ENCODE results near the gene PSTPIP2. TPM values are rescaled to one million over a fixed set of nuclear protein-coding genes. Genes with fewer than 3 reads are reported as not detected.

PSTPIP2 gene
- total RNA-seq, 1 experiment from 2014 or later, result 0.39 TPM

DNA sequence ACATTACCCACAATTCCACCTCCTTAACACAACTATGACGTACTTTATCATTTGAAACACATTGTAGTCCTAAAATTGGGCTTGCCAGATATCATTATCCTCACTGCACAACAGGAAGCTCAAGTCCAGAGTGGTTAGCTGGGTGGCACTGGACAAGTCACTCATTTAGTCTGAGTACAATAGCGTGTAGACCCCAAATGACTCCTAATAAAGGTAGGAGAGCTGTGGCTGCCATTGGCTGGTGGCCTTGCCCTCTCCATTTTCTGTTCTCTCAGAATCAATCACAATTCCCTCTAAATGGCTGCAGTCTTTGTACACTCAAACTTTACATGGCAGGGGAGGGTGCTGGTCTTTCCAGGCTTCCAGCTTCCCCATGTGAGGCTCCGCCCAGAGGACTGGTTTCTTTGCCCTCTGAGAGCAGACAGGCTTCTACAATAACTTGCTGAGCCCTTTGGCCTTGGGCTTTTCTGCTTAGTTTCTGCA, 11.7 kb downstream of the PSTPIP2 start:
- intact Hi-C loops (cut with micrococcal nuclease; ENCODE audit: unreplicated experiment) (no loop called here), in situ Hi-C loops (cut with HindIII; ENCODE audit: low pct_unique_long_range_greater_than_20kb, low sequenced_read_pairs) (no loop called here)
- Histone ChIP-seq H3K36me3 (ENCODE audit: control insufficient read depth, insufficient read depth, low read length) (no peaks in the 10 kb centered on the region), H3K9me3 (ENCODE audit: control insufficient read depth, insufficient read depth, low read depth, low read length) (no peaks in the 10 kb centered on the region), H3K4me3 (ENCODE audit: low read depth in 2 of 2, low read length in 2 of 2) (no peak overlapping the region), H3K4me1 (ENCODE audit: control insufficient read depth, insufficient read depth, low read length) (no peaks in the 10 kb centered on the region), H3K27me3 (ENCODE audit: control insufficient read depth, insufficient read depth, low read length) (no peaks in the 10 kb centered on the region), H3K27ac (ENCODE audit: low read length) (no peak overlapping the region)
- BruUV-seq (replicated peaks), result no TSS peak
- POLR2A ChIA-PET, result no interaction called here
- ATAC-seq, result no peak
- CTCF ChIA-PET, result no interaction called here
- TF ChIP-seq SIN3A (IDR thresholded peaks at IDR 0.05; ENCODE audit: borderline replicate concordance, insufficient read depth, low read depth, low read length) (no peak), TCF7L2 (IDR thresholded peaks at IDR 0.05; ENCODE audit: low read depth, low read length) (no peak), POLR2AphosphoS5 (IDR thresholded peaks at IDR 0.05; ENCODE audit: low read depth, low read length) (no peak)
- TF ChIP-seq, protein P1, sequence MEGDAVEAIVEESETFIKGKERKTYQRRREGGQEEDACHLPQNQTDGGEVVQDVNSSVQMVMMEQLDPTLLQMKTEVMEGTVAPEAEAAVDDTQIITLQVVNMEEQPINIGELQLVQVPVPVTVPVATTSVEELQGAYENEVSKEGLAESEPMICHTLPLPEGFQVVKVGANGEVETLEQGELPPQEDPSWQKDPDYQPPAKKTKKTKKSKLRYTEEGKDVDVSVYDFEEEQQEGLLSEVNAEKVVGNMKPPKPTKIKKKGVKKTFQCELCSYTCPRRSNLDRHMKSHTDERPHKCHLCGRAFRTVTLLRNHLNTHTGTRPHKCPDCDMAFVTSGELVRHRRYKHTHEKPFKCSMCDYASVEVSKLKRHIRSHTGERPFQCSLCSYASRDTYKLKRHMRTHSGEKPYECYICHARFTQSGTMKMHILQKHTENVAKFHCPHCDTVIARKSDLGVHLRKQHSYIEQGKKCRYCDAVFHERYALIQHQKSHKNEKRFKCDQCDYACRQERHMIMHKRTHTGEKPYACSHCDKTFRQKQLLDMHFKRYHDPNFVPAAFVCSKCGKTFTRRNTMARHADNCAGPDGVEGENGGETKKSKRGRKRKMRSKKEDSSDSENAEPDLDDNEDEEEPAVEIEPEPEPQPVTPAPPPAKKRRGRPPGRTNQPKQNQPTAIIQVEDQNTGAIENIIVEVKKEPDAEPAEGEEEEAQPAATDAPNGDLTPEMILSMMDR (IDR thresholded peaks at IDR 0.05), result no peak
- TF ChIP-seq, protein P2, sequence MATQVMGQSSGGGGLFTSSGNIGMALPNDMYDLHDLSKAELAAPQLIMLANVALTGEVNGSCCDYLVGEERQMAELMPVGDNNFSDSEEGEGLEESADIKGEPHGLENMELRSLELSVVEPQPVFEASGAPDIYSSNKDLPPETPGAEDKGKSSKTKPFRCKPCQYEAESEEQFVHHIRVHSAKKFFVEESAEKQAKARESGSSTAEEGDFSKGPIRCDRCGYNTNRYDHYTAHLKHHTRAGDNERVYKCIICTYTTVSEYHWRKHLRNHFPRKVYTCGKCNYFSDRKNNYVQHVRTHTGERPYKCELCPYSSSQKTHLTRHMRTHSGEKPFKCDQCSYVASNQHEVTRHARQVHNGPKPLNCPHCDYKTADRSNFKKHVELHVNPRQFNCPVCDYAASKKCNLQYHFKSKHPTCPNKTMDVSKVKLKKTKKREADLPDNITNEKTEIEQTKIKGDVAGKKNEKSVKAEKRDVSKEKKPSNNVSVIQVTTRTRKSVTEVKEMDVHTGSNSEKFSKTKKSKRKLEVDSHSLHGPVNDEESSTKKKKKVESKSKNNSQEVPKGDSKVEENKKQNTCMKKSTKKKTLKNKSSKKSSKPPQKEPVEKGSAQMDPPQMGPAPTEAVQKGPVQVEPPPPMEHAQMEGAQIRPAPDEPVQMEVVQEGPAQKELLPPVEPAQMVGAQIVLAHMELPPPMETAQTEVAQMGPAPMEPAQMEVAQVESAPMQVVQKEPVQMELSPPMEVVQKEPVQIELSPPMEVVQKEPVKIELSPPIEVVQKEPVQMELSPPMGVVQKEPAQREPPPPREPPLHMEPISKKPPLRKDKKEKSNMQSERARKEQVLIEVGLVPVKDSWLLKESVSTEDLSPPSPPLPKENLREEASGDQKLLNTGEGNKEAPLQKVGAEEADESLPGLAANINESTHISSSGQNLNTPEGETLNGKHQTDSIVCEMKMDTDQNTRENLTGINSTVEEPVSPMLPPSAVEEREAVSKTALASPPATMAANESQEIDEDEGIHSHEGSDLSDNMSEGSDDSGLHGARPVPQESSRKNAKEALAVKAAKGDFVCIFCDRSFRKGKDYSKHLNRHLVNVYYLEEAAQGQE (IDR thresholded peaks at IDR 0.05; ENCODE audit: insufficient read depth in 1 of 2, low read depth in 2 of 2, low read length in 1 of 2), result no peak
- no peak for DNase-seq (ENCODE audit: low read depth, low spot score)

DNA sequence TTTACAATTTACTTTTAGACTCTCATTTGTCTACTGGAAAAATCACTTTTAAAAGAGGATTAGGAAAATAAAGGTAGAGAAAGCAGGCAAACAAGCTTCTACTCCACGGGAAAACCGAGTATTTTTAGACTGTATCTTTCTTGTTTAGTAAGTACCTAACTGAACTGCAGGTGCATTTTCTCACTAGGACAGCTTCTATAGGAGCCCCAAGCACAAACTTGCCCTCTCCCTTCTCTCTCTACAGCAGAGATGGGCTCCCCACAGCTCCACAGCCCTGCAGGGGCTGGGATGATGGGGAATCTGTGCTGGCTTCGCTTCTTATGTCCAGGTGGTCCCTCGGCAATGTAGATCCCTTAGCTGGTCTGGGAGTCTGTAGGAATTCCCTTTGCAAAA, 16.2 kb downstream of the PSTPIP2 start:
- CTCF ChIA-PET, result no interaction called here
- Histone ChIP-seq H3K4me1 (ENCODE audit: control insufficient read depth, insufficient read depth, low read length) (no peaks in the 10 kb centered on the region), H3K27me3 (ENCODE audit: control insufficient read depth, insufficient read depth, low read length) (no peaks in the 10 kb centered on the region), H3K4me3 (ENCODE audit: low read depth in 2 of 2, low read length in 2 of 2) (no peak overlapping the region), H3K9me3 (ENCODE audit: control insufficient read depth, insufficient read depth, low read depth, low read length) (no peaks in the 10 kb centered on the region), H3K27ac (ENCODE audit: low read length) (no peak overlapping the region), H3K36me3 (ENCODE audit: control insufficient read depth, insufficient read depth, low read length) (no peaks in the 10 kb centered on the region)
- in situ Hi-C loops (cut with HindIII; ENCODE audit: low pct_unique_long_range_greater_than_20kb, low sequenced_read_pairs) (no loop called here), intact Hi-C loops (cut with micrococcal nuclease; ENCODE audit: unreplicated experiment) (no loop called here)
- ATAC-seq (no peak), DNase-seq (ENCODE audit: low read depth, low spot score) (no peak)
- POLR2A ChIA-PET, result no interaction called here
- no TSS peak for BruUV-seq (replicated peaks)
- TF ChIP-seq SIN3A (IDR thresholded peaks at IDR 0.05; ENCODE audit: borderline replicate concordance, insufficient read depth, low read depth, low read length) (no peak), POLR2AphosphoS5 (IDR thresholded peaks at IDR 0.05; ENCODE audit: low read depth, low read length) (no peak), TCF7L2 (IDR thresholded peaks at IDR 0.05; ENCODE audit: low read depth, low read length) (no peak)
- TF ChIP-seq, protein P1 (IDR thresholded peaks at IDR 0.05), result no peak
- TF ChIP-seq, protein P2 (IDR thresholded peaks at IDR 0.05; ENCODE audit: insufficient read depth in 1 of 2, low read depth in 2 of 2, low read length in 1 of 2), result no peak
